CD4-positive, alpha-beta T cell treated with Interleukin-15 for 1 hour (primary cell): ENCODE measurements around the gene CDYL2.
"Not testable (repeated sequence)": the region's sequence is repeated elsewhere in the genome, so short reads cannot be mapped to it uniquely, and the experiment has no call there.

Experiments
- DNase-seq: peaks from one replicate; pipeline ENCODE4 v3.0.0-alpha.2; 2020

The CDYL2 gene

DNA sequence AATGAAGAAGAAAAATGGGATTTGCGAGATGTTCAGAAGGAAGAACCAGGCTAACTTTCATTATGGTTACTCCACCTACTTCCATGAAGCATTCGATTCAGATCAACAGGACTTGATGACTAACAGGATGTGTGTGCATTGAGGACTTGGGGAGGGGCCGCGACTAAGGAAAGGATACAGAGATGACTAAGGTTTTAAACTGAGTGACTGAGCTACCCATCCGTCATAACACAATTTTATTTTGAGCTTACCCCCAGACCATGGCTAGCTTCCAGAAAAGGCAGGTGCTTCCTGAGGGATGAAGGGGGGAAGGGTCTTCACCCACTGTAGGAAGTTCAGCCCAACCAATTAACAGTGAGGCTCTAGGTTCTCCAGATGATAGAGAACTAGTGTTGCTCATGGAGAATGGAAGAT lies 2.5 kb upstream of the CDYL2 start:
- DNase-seq: peak; percentile 36

- no peak for DNase-seq
Observed at GRCh38 chr16:80806289-80806688, 1.9 kb upstream of the CDYL2 start.

GRCh38 chr16:80804056-80804525 lies 307 bp downstream of the CDYL2 start:
- peak; percentile 54 for DNase-seq

- peak; percentile 26 for DNase-seq
Observed at GRCh38 chr16:80803339-80804055, 901 bp downstream of the CDYL2 start.

DNA sequence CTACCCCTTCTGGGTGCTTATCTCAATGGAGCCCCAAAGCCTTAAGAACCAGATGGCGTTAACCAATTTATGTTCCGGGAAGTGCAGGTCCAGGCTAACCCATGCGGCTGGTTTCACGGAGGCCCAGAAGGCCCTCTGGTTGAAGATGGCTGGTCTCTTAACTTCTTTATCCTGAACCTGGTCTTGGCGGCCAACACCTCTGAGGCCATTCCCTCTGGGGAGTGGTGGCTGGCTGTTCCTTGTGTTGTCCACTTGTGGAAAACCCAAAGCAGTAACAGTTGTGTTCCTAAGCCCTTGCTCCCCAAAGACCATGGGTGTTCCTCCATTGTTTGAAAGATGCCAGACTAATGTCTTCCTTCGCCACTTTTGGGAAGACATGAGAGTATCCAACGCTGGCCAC lies 1.5 kb downstream of the CDYL2 start:
- DNase-seq: no peak

DNA sequence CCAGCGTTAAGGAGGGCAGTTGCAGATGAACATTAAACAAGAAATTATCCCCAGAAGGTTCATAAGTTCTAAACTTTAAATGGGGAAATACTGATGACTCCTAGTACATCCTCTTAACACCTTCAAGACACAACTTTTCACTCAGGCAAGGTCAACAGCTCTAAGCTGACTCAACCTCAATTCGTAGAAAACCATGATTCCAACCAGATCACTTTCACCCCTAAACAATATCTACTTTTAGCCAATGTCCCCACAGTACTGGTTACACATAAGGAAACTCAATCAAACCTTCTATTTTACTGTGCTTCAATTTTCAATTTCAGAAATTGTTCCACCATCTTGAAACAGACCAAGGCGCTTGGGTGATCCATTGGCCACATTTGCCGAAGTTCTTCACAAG lies 2.3 kb downstream of the CDYL2 start:
- DNase-seq: no peak

DNA sequence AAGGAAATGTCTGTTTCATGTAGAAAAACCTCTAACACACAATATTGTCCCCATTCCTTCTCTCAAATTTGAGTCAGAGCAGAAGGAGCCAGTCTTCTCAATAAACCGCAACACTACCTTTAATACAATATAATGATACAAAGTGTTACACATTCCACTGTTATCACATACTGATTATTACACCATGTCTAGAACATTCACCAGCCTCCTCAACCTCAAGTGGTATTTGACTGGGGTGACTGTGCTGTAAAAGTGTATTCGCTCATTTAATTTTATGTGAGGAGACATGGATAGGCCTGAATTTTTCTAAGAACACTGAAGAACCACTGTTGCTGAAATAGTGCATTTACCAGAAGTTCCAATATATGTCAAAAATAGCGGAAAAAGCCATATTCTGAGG lies 10.3 kb downstream of the CDYL2 start:
- no peak for DNase-seq

- no peak for DNase-seq
Observed at GRCh38 chr16:80792031-80792430, 12.4 kb downstream of the CDYL2 start.

DNA sequence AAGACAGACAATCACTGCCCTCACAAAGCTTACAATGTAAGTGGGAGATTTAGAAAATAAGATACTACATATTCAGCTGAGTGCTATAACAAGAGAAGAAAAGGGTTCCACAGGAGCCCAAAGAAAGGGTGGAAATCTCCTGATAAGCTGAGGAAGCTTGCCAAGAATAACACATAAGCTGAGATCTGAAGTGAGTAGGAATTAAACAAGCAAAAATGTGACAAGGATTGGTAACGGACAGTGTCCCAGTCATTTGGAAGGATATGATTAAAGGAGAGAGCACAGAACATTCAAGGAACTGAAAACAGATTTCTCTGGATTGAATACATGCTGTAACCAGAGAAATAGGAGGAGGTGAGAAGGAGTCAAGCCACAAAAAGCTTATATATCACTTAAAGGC lies 13.0 kb downstream of the CDYL2 start:
- DNase-seq: no peak

DNA sequence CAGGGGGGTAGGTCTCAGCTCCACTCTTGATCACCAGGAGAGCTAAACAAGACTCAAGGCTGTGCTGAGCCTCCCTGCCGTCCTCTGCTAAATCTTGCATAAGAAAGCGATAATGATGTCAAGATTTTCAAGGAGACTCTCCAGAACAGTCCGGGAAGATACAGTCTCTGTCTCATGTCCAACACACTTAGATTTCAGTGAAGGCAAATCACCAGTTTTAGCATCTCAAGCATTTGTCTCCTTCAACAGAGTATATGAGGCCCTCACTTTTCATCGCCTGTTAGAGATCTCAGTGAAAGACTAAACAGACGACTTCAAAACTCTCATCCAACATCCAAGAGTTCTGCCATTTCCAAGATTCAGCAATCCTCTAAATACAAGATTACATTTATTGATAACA lies 13.6 kb downstream of the CDYL2 start:
- DNase-seq: no peak

DNA sequence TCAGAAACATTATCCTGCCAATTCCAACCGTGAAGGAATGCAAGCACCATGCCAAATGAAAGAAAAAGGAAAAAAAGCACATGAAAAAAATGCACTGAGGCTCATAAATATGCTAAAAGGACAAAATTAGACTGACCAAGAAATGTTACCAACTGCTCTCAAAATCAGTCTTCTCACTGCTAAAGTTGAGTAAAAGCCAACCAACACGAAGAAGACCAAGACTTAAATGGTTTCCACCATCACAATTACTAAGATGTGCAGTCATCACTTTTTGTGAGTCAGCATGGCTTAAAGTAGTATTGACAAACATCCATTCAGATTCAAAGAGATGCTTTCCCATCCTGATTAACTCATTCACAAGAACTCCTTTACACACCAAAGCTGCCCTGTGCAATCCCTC lies 16.4 kb downstream of the CDYL2 start:
- DNase-seq: no peak

GRCh38 chr16:80786561-80786960 lies 17.8 kb downstream of the CDYL2 start:
- DNase-seq: not testable (repeated sequence)

DNA sequence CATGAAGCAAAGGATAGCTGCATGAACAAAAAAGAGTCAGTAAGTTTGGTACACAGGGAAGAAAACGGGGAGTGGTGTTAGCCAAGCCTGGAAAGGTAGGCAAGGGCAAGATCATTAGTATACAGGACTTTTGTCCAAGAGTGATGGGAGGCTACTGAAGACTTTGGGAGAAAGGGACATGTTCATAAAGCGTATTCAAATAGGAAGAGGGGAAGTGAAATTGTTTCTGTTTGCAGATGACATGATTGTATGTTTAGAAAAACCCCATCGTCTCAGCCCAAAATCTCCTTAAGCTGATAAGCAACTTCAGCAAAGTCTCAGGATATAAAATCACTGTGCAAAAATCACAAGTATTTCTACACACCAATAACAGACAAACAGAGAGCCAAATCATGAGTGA lies 19.4 kb downstream of the CDYL2 start:
- DNase-seq: no peak

GRCh38 chr16:80778703-80779102 lies 25.7 kb downstream of the CDYL2 start:
- DNase-seq: no peak

GRCh38 chr16:80776856-80777255 lies 27.5 kb downstream of the CDYL2 start:
- DNase-seq: no peak

- no peak for DNase-seq
Observed at GRCh38 chr16:80775450-80775849, 28.9 kb downstream of the CDYL2 start.

GRCh38 chr16:80766798-80767197 lies 37.6 kb downstream of the CDYL2 start:
- DNase-seq: no peak

- no peak for DNase-seq
Observed at GRCh38 chr16:80759419-80760162, 44.8 kb downstream of the CDYL2 start.

DNA sequence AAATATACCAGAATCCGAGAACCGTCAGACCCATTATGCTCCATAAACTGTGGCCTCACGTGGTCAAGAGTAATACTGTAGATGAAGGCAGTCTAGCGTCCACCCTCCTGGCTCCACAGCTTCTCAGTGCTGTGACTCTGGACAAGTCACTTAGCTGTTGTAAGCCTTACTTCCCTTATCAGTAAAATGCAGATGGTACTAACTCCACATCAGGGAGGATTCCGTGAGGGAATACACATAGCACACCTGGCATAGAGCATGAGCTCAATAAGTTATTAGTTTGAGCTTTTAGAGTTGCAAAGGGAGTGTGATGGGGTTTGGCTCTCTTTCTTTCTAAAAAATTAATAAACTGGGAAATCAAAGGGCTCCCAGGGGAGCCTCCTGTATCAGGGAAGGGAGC lies 49.9 kb downstream of the CDYL2 start:
- no peak for DNase-seq

GRCh38 chr16:80752541-80752940 lies 51.9 kb downstream of the CDYL2 start:
- no peak for DNase-seq

GRCh38 chr16:80751167-80751566 lies 53.2 kb downstream of the CDYL2 start:
- DNase-seq: no peak

GRCh38 chr16:80746231-80746630 lies 58.2 kb downstream of the CDYL2 start:
- no peak for DNase-seq

DNA sequence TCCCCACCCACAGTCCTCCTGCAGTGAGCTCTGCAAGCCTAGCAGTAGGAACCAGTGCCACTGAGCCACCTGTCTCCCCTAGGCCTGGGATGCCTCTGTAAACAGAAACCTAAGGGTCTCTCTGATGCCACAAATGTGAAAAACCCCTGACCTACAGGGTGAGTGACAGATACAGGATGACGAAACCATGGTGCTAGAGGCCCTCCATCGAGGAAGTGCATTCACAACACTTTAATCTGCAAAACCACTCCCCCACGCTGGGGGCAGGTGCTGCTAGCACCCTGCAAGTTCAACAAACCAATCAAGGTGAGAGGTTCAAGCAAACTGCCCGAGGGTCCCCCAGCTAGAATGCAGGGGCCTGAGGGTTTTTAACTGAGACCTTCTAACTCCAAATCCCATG lies 59.5 kb downstream of the CDYL2 start:
- DNase-seq: no peak

- no peak for DNase-seq
Observed at GRCh38 chr16:80743772-80744171, 60.6 kb downstream of the CDYL2 start.

DNA sequence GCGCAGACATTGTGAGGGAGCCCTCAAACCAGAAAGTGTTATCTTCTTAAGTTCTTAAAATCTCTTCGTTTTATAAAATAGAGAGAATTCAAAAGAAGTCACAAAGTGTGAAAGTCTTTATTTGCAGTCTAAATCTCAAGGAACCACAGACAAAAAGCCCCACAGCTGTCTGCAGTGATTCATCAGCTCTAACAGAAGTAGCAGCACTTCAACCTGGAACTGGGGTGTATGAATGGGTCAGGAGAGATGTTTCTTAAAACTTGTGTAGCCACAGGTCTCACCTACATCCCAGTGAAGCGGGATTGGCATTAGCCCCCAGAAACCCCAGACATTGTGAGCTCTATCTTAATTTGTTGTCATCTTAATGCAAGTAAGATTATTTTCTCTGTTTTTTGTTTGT lies 61.1 kb downstream of the CDYL2 start:
- DNase-seq: no peak
